K562 (cell line): Measurements from ENCODE around the gene METTL25B. TPM values are rescaled to one million over a fixed set of nuclear protein-coding genes. Genes with fewer than 3 reads are reported as not detected.

Experiments
- ATAC-seq: fragments of 200-7000 bp; cut with Tn5 transposase; 3 replicates; pipeline ENCODE4 v1.9.1; 2020; ENCODE audit warnings: moderate library complexity
- BruUV-seq: library from RNA; stranded (reverse); fragments of 400-500 nt; replicated peaks from 2 replicates; lab custom pipeline; 2021; lab: Mats Ljungman, UMichigan
- CTCF ChIA-PET: fragments of 300-600 bp; formaldehyde crosslinking; extraction: SDS; loops from one replicate; lab custom pipeline; 2021; ENCODE audit warnings: low intra/inter-chr PET ratio; lab: Yijun Ruan, JAX
- POLR2A ChIA-PET: fragments of 300-600, 350-650 bp; sonication (Branson Sonifier 250); formaldehyde crosslinking; extraction: SDS; loops from one replicate; lab custom pipeline; 2021; ENCODE audit warnings: antibody characterized with exemption, inconsistent platforms; lab: Yijun Ruan, JAX
- DNase-seq, 4 experiments: peaks; one replicate each; pipeline versions ENCODE4 v3.0.0 to v3.0.0-alpha.2; 2011 to 2018; ENCODE audit warnings: low spot score in 3 of 4, mixed read lengths in 3 of 4; ENCODE audit errors: extremely low read depth in 1 of 4
- FAIRE-seq: peaks from 2 replicates; lab custom pipeline; 2011; peaks lifted over from hg19 to GRCh38; lab: Jason Lieb, UNC
- H2AFZ ChIP-seq: 2 replicates; pipeline ENCODE4 v1.6.0; 2011; ENCODE audit warnings: low read depth, low read length, control low read depth, inconsistent platforms
- H3K27ac ChIP-seq: fragments of 200-600 bp; 3 replicates; pipeline ENCODE4 v1.8.0; 2011; ENCODE audit warnings: low read depth, mild to moderate bottlenecking, control low read depth, inconsistent platforms, low read length, moderate library complexity, mixed read lengths; ENCODE audit errors: extremely low read depth
- H3K27me3 ChIP-seq, 2 experiments: fragments of 300-600 bp in 1 of 2; 2 replicates in 1 of 2; 3 replicates in 1 of 2; pipeline versions ENCODE4 v1.6.0 to v1.8.0; 2011; ENCODE audit warnings: inconsistent platforms in 2 of 2, low read length in 2 of 2, mild to moderate bottlenecking in 1 of 2, mixed read lengths in 1 of 2, moderate library complexity in 1 of 2; ENCODE audit not compliant: control insufficient read depth in 2 of 2, insufficient read depth in 2 of 2
- H3K36me3 ChIP-seq: fragments of 300-600 bp; 3 replicates; pipeline ENCODE4 v1.8.0; 2011; ENCODE audit warnings: mild to moderate bottlenecking, low read length, inconsistent platforms; ENCODE audit not compliant: control insufficient read depth, insufficient read depth
- H3K4me1 ChIP-seq, 2 experiments: fragments of 200-600 bp in 1 of 2; replicated peaks in 1 of 2; 2 replicates in 1 of 2; 3 replicates in 1 of 2; pipeline versions ENCODE4 v1.5.1 to v1.8.0; 2011; ENCODE audit warnings: inconsistent platforms in 2 of 2, low read length in 2 of 2, mild to moderate bottlenecking in 1 of 2, mixed read lengths in 1 of 2, moderate library complexity in 1 of 2; ENCODE audit not compliant: control insufficient read depth in 2 of 2, insufficient read depth in 2 of 2
- H3K4me2 ChIP-seq: 2 replicates; pipeline ENCODE4 v1.6.1; 2011; ENCODE audit warnings: low read length, control low read depth, inconsistent platforms, mixed read lengths; ENCODE audit not compliant: insufficient read depth
- H3K4me3 ChIP-seq: fragments of 200-600 bp; sonication (generic), shearing (Covaris generic); 2 replicates; pipeline ENCODE4 v1.5.1; 2016; ENCODE audit warnings: control low read depth, inconsistent platforms
- H3K79me2 ChIP-seq: fragments of 200-600 bp; 3 replicates; pipeline ENCODE4 v1.8.0; 2011; ENCODE audit warnings: low read length, inconsistent platforms; ENCODE audit not compliant: control insufficient read depth, insufficient read depth
- H3K9ac ChIP-seq, 2 experiments: 2 replicates each; pipeline versions ENCODE4 v1.6.0 to v1.6.1; 2011; ENCODE audit warnings: low read depth in 2 of 2, low read length in 2 of 2, control low read depth in 1 of 2, inconsistent platforms in 1 of 2, mild to moderate bottlenecking in 1 of 2, mixed read lengths in 1 of 2; ENCODE audit not compliant: insufficient read depth in 1 of 2
- H3K9me1 ChIP-seq: one replicate; pipeline ENCODE4 v1.6.0; 2011; ENCODE audit warnings: inconsistent platforms, mild to moderate bottlenecking, low read length, moderate library complexity; ENCODE audit not compliant: control insufficient read depth, insufficient read depth
- H3K9me3 ChIP-seq: replicated peaks from 2 replicates; pipeline ENCODE4 v1.5.1; 2011; ENCODE audit warnings: low read depth, low read length, inconsistent platforms; ENCODE audit not compliant: control insufficient read depth, insufficient read depth
- H4K20me1 ChIP-seq: replicated peaks from 2 replicates; pipeline ENCODE4 v1.6.1; 2011; ENCODE audit warnings: low read length, inconsistent platforms, mixed read lengths; ENCODE audit not compliant: control insufficient read depth, insufficient read depth
- BCOR ChIP-seq: fragments of 450-650 bp; IDR thresholded peaks from 2 replicates; pipeline ENCODE4 v1.6.1; 2016
- CBFA2T2 ChIP-seq: fragments of 450-650 bp; conservative IDR thresholded peaks from 2 replicates; pipeline ENCODE4 v1.6.1; 2017; ENCODE audit warnings: mild to moderate bottlenecking
- DPF2 ChIP-seq: fragments of 450-650 bp; IDR thresholded peaks from 2 replicates; pipeline ENCODE4 v1.6.1; 2016
- PYGO2 ChIP-seq: fragments of 450-650 bp; IDR thresholded peaks from 2 replicates; pipeline ENCODE4 v1.6.1; 2016; ENCODE audit warnings: mild to moderate bottlenecking, missing genetic modification characterization, moderate library complexity, missing compliant biosample characterization
- RAD21 ChIP-seq, 2 experiments: fragments of 250-450 bp in 1 of 2; fragments of 450-650 bp in 1 of 2; sonication (Bioruptor Pico) in 1 of 2; formaldehyde crosslinking in 1 of 2; IDR thresholded peaks in 1 of 2; conservative IDR thresholded peaks in 1 of 2; 2 replicates each; pipeline versions ENCODE4 v1.4.0 to v1.8.0; 2020 to 2022; ENCODE audit warnings: mild to moderate bottlenecking in 2 of 2, moderate library complexity in 1 of 2
- SMC3 ChIP-seq: conservative IDR thresholded peaks from 2 replicates; pipeline ENCODE4 v1.6.1; 2011; ENCODE audit warnings: low read depth, low read length, improper control_type of control experiment; ENCODE audit not compliant: insufficient read depth
- THRB ChIP-seq: fragments of 450-650 bp; formaldehyde crosslinking; conservative IDR thresholded peaks from 2 replicates; pipeline ENCODE4 v1.4.0; 2022; ENCODE audit warnings: mild to moderate bottlenecking, missing genetic modification characterization
- ZBTB49 ChIP-seq: sonication (generic); formaldehyde crosslinking; IDR thresholded peaks from 2 replicates; pipeline ENCODE4 v1.8.0; 2022; ENCODE audit warnings: missing genetic modification reagents, mild to moderate bottlenecking, borderline replicate concordance
- ZBTB8A ChIP-seq: fragments of 450-650 bp; IDR thresholded peaks from 2 replicates; pipeline ENCODE4 v1.6.1; 2018; ENCODE audit warnings: mild to moderate bottlenecking, moderate library complexity; ENCODE audit not compliant: partially characterized antibody
- ZNF354B ChIP-seq: fragments of 250-450 bp; sonication (Bioruptor Pico); IDR thresholded peaks from 2 replicates; pipeline ENCODE4 v1.4.0; 2020
- ZNF384 ChIP-seq: IDR thresholded peaks from 2 replicates; pipeline ENCODE4 v1.6.1; 2012; ENCODE audit warnings: low read depth, low read length, improper control_type of control experiment
- ZNF583 ChIP-seq: fragments of 250-450 bp; sonication (Bioruptor Pico); IDR thresholded peaks from 2 replicates; pipeline ENCODE4 v1.4.0; 2020
- ZNF79 ChIP-seq: fragments of 250-450 bp; sonication (Bioruptor Pico); IDR thresholded peaks from 2 replicates; pipeline ENCODE4 v1.4.0; 2020; ENCODE audit warnings: low read depth, mild to moderate bottlenecking, moderate library complexity
- WGBS: fragments of 100-300 bp; shearing (Covaris generic); methylation state at CpG from one replicate; pipeline ENCODE4 v1.1.6; 2016; ENCODE audit warnings: low coverage, mixed read lengths; ENCODE audit not compliant: insufficient coverage; ENCODE audit errors: missing lambda C conversion rate; 5-methylcytosine and 5-hydroxymethylcytosine counted together
- in situ Hi-C: fragments of 300-500 bp; cut with MboI; formaldehyde crosslinking; loops from 4 replicates; pipeline ENCODE4 v1.15.0; 2018; ENCODE audit warnings: inconsistent platforms, mixed read lengths
- intact Hi-C: fragments of 100-400 bp; cut with micrococcal nuclease; formaldehyde crosslinking; loops from 2 replicates; pipeline ENCODE4 v1.14.2; 2022
- polyA plus RNA-seq, 8 experiments: library from polyadenylated mRNA; depleted of rRNA in 4 of 8; stranded (reverse) in 5 of 8; unstranded in 3 of 8; fragments of >200 nt; fragmentation: Nextera tagmentation in 2 of 8; fragmentation: Illumina TruSeq in 1 of 8; extraction: Ambion mirVana in 2 of 8; extraction: Trizol in 1 of 8; gene quantifications; 2 replicates each; pipeline versions ENCODE4 v1.2.1 to v1.2.3, GENCODE V29; 2011 to 2014; ENCODE audit warnings: inconsistent platforms in 1 of 8, missing spikeins in 1 of 8
- total RNA-seq, 7 experiments: library from RNA; depleted of rRNA in 6 of 7; stranded (reverse); fragments of >200 nt in 6 of 7; fragmentation: Illumina TruSeq in 2 of 7; extraction: Trizol in 2 of 7; gene quantifications; 2 replicates each; pipeline versions ENCODE4 v1.2.1 to v1.2.3, GENCODE V29; 2011 to 2021; ENCODE audit warnings: low replicate concordance in 1 of 7
- TF ChIP-seq, protein P1 (sequence below), 2 experiments: fragments of 150-350 bp in 1 of 2; IDR thresholded peaks; 2 replicates each; pipeline ENCODE4 v1.6.1; 2012 to 2016; ENCODE audit warnings: low read depth in 2 of 2, low read length in 2 of 2, mild to moderate bottlenecking in 1 of 2, moderate library complexity in 1 of 2

Gene METTL25B
- total and polyA plus RNA-seq, 9 of the 15 experiments (the other 6 are each of a cell fraction or from before 2014, with no cell fraction given) = 7.7 to 48.3 (median 33.1) TPM

DNA sequence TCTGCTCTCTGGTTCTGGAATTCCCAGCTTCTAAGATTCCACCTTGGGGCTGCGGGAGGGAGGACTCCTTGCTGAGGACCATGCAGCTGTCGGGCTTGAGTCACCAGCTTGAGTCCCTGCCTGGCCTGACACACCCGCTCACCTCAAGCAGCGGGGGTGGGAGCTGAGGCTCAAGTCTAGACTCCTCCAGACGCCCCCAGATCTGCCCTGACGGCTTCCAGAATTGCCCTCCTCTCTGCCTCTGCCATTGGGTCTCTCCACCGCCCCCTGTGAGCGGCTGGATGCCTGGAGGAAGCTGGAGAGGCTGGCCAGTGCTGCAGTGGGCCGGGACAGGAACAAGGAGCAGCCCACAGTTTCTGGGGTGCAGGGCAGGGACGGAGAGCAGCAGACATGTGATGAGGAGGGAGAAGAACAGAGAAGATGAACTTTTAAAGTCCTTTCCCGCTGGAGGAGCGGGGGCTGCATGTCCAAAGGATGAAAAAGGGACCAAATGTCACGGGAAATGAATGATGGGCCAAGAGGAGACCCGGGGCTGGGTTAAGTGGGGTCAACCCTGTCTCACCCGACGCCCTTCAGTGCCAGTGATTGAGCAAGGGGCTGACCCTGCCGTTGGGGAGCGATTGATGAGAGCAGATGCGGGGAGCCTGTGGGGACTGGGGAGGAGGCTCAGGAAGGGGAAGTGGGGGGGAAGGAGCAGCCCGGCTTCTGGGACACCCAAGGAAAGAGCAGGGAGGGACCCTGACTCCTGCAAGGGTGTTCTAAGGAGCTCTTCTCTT is 36.4 kb upstream of the METTL25B start:
- Histone ChIP-seq H3K9ac (peak overlapping the region in 1 of 2 experiments; percentile 92; a peak in 3 of 4 replicates), H2AFZ (peak overlapping the region; percentile 92), H3K4me3 (no peak overlapping the region), H3K4me1 (peaks cover 49 to 62% of the 10 kb centered on the region in 2 experiments), H3K4me2 (peak overlapping the region; percentile 54), H3K27ac (peak overlapping the region; percentile 91; the same call in 1 of the 3 replicates), H3K9me1 (no peaks in the 10 kb centered on the region), H3K36me3 (no peaks in the 10 kb centered on the region), H3K9me3 (no peaks in the 10 kb centered on the region), H3K27me3 (no peaks in the 10 kb centered on the region), H4K20me1 (no peaks in the 10 kb centered on the region), H3K79me2 (0 out of 3 replicates have a peak, but pooled peaks cover 3% of the 10 kb centered on the region)
- no TSS peak for BruUV-seq
- peak; percentile 11 for FAIRE-seq
- no peak for ATAC-seq
- DNase-seq = peak; percentile 45 to 73 (median 65)
- ChIA-PET POLR2A (interaction anchor here (0.6 to 5.9 kb wide), 11 partner anchors 9 to 126 kb away, joined by 3 to 60 read pairs (median 3); partner anchors contain the start of genes ISG20L2, METTL25B, MRPL24 and NES), CTCF (interaction anchor here (6.6 kb wide), 1 partner anchor 34 kb away, joined by 143 read pairs; the partner anchor contains the start of genes ISG20L2 and METTL25B)
- intact Hi-C loops = no loop called here
- WGBS = 19% methylated on average over 17 of the region's 20 CpGs
- in situ Hi-C loops = no loop called here
- TF ChIP-seq BCOR = no peak
- TF ChIP-seq THRB (CRISPR knock-in tag) = no peak
- TF ChIP-seq, protein P1, sequence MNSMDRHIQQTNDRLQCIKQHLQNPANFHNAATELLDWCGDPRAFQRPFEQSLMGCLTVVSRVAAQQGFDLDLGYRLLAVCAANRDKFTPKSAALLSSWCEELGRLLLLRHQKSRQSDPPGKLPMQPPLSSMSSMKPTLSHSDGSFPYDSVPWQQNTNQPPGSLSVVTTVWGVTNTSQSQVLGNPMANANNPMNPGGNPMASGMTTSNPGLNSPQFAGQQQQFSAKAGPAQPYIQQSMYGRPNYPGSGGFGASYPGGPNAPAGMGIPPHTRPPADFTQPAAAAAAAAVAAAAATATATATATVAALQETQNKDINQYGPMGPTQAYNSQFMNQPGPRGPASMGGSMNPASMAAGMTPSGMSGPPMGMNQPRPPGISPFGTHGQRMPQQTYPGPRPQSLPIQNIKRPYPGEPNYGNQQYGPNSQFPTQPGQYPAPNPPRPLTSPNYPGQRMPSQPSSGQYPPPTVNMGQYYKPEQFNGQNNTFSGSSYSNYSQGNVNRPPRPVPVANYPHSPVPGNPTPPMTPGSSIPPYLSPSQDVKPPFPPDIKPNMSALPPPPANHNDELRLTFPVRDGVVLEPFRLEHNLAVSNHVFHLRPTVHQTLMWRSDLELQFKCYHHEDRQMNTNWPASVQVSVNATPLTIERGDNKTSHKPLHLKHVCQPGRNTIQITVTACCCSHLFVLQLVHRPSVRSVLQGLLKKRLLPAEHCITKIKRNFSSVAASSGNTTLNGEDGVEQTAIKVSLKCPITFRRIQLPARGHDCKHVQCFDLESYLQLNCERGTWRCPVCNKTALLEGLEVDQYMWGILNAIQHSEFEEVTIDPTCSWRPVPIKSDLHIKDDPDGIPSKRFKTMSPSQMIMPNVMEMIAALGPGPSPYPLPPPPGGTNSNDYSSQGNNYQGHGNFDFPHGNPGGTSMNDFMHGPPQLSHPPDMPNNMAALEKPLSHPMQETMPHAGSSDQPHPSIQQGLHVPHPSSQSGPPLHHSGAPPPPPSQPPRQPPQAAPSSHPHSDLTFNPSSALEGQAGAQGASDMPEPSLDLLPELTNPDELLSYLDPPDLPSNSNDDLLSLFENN (IDR thresholded peaks at IDR 0.05; ENCODE audit: low read depth in 2 of 2, low read length in 2 of 2) = no peak
- TF ChIP-seq ZNF79 (CRISPR knock-in tag) = no peak
- TF ChIP-seq SMC3 = no peak
- no peak for TF ChIP-seq ZNF583 (CRISPR knock-in tag)
- TF ChIP-seq ZBTB8A = no peak
- no peak for TF ChIP-seq ZNF354B
- TF ChIP-seq CBFA2T2 = no peak
- no peak for TF ChIP-seq ZBTB49 (CRISPR knock-in tag)
- TF ChIP-seq RAD21 (CRISPR knock-in tag; conservative IDR thresholded peaks at IDR 0.05 in 1 of 2, IDR thresholded peaks at IDR 0.05 in 1 of 2) = no peak
- TF ChIP-seq PYGO2 (tag) = no peak
- TF ChIP-seq DPF2 = 0 out of 2 replicates have a peak, but pooled peaks have one; percentile 13
- TF ChIP-seq ZNF384 = no peak
